Astrocyte of the cerebellum (primary cell): ENCODE data around the gene C22orf23.

Source experiments
- DNase-seq: peaks from one replicate; pipeline ENCODE4 v3.0.0-alpha.2; 2011; ENCODE audit warnings: low read depth
- H3K4me3 ChIP-seq: 2 replicates; pipeline ENCODE4 v1.5.1; 2011; ENCODE audit warnings: mild to moderate bottlenecking, low read depth, low read length, moderate library complexity
- in situ Hi-C: cut with HindIII; loops from 2 replicates; pipeline ENCODE4 v1.10.0; 2017; ENCODE audit warnings: low sequenced_read_pairs
- TF ChIP-seq, protein P1 (sequence below): IDR thresholded peaks from 2 replicates; pipeline ENCODE4 v1.5.1; 2012; ENCODE audit warnings: low read length, low read depth, moderate library complexity, mild to moderate bottlenecking; ENCODE audit errors: missing control alignments

The C22orf23 gene

DNA sequence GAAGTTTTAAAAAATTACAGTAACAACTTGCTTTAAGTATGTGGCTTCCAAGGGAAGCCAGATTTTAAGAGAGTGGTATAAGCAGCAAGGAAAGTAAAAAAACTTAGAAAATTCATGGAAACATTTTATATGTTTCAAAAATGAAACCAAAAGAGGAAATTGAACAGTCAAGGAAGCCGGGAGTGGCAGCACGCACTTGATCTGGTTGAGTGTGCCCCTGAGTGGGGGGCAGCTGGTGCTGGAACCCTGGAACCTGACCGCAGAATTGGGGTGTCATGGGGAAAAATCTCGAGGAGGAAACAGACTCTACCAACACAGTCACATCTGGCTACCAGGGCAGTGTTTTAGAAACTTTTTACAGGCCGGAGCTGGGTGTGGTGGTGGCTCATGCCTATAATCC lies 33.3 kb downstream of the C22orf23 start:
- TF ChIP-seq, protein P1, sequence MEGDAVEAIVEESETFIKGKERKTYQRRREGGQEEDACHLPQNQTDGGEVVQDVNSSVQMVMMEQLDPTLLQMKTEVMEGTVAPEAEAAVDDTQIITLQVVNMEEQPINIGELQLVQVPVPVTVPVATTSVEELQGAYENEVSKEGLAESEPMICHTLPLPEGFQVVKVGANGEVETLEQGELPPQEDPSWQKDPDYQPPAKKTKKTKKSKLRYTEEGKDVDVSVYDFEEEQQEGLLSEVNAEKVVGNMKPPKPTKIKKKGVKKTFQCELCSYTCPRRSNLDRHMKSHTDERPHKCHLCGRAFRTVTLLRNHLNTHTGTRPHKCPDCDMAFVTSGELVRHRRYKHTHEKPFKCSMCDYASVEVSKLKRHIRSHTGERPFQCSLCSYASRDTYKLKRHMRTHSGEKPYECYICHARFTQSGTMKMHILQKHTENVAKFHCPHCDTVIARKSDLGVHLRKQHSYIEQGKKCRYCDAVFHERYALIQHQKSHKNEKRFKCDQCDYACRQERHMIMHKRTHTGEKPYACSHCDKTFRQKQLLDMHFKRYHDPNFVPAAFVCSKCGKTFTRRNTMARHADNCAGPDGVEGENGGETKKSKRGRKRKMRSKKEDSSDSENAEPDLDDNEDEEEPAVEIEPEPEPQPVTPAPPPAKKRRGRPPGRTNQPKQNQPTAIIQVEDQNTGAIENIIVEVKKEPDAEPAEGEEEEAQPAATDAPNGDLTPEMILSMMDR, result no peak
- H3K4me3 ChIP-seq, result no peak overlapping the region
- no peak for DNase-seq
- in situ Hi-C loops, result no loop called here

DNA sequence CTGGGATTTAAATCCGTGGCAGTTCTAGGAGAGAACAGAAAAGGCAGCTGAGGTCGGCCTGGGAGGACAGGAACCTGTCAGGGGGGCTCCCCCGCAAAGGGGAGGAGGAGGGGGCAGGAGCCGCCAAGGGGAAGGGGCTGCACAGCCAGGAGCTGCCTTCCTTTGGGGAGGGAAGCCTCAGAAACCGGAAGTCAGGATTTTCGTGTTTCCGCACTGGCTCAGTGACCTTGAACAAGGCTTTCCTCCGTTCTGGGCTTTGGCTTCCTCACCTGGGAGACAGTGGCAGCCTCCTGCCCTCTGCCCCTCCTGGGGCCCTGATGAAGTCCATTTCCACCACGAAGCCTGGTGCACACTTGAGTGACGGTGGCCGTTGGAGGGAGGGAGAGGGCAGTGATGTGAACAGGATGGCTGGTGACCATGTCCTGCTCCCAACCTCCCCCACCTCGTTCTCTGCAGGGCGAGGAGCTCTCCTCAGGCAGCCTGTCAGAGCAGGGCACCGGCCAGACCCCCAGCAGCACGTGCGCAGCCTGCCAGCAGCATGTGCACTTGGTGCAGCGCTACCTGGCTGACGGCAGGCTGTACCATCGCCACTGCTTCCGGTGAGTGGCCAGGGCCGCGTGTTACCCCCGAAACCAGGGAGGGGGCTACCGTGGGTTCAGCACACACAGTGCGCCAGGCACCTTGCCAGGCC lies 34.7 kb downstream of the C22orf23 start:
- H3K4me3 ChIP-seq, result no peak overlapping the region
- TF ChIP-seq, protein P1, result no peak
- no peak for DNase-seq

DNA sequence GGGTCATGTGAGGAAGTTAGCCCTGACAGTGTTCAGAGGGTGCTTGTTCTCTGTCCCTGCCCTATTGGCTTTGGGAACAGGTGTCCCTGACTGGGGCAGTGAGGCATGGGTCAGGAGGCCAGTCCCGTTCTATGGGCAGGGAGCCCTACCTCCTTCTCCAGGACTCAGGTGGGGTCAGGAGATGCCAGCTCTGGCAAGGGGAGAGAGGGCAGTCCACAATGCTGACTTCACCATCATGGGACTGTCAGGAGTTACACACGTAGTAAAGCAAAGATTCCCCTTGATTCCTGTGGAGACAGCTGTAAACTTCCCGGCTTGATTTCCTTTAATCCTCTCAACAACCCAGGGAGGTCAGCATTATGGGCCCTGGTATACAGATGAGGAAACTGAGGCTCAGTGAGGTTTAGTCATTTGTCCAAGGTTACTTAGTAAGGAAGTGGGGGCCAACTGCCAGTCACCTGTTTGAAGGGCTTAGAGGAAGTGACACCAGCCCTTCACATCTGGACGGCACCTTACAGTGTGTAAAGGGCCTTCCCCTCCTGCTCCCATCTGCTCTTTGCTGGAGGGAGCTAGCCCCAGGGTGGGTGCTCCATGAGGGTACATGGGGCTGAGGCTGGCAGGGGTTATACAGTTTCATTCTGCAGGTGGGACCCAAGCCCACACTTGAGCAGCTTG lies 35.4 kb downstream of the C22orf23 start:
- no peak overlapping the region for H3K4me3 ChIP-seq
- in situ Hi-C loops, result no loop called here
- no peak for DNase-seq
- TF ChIP-seq, protein P1, result no peak

More for the DNA sequence above, 34.7 kb downstream of the C22orf23 start:
- in situ Hi-C loops, result no loop called here

DNA sequence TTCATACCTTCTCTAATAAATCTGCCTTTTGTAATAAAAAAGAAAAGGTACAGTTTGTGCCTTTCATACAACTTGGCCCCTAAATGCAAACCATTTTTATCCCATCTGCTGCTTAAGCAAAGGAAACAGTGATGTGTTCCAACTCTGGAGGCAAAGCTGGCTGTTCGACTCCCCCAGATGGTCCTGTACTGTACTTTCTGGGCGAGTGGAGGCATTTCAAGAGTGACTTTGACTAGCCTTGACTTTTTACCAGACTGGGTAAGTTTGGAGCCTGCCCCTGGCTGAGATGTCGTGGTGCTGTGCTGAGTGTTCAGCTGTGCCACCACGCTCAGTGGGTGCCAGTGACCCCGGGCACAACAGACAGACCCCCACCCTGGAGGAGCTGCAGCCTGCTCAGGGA lies 37.1 kb downstream of the C22orf23 start:
- TF ChIP-seq, protein P1, result no peak
- in situ Hi-C loops, result no loop called here
- H3K4me3 ChIP-seq, result no peak overlapping the region

DNA sequence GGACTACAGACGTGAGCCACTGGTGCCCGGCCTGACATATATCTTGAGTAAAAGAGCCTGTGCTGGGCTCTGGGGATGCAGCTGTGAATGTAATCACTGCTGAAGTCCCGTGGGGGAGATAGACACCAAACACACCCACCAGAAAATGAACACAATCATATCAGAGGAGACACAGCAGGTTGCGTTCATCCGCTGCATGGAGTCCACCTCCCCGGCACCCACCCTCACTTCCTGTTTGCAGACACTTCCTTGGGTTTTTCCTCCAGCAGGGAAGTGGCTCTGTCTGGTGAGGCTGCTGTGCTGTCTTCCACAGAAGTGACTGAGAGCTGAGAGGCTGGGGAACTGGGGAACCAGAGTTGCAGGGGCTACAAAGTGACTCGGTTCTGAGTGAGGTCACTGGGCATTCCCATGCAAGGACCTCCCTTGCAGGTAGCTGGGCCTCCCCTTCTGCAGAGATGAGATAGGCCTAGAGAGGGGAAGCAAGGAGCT lies 40.1 kb downstream of the C22orf23 start:
- H3K4me3 ChIP-seq, result no peak overlapping the region
- in situ Hi-C loops, result no loop called here
- DNase-seq, result no peak
- TF ChIP-seq, protein P1, result no peak

More for the DNA sequence above, 37.1 kb downstream of the C22orf23 start:
- no peak for DNase-seq

DNA sequence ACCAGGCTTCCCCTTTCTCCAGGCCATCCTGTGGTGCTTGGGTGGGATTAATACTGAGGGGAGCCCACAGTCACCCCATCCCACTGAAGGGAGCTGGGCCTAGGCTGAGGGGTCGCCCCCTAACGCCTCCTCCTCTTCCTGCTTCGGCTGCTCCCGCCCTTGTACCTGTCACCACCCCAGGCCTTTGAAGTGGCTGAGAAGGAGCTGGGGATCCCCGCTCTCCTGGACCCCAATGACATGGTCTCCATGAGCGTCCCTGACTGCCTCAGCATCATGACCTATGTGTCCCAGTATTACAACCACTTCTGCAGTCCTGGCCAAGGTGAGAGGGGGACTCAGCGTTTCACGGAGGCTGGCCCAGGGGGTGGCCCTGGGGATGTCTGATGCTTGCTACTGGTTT lies 41.2 kb downstream of the C22orf23 start:
- in situ Hi-C loops, result no loop called here
- no peak for DNase-seq
- no peak overlapping the region for H3K4me3 ChIP-seq
- TF ChIP-seq, protein P1, result no peak
